NCI-H2227 (cell line): ENCODE measurements around the gene KY.

Experiments
- DNase-seq: peaks from one replicate; lab custom pipeline; 2025; ENCODE audit not compliant: unreplicated experiment; lab: John Stamatoyannopoulos, UW

Gene KY, protein sequence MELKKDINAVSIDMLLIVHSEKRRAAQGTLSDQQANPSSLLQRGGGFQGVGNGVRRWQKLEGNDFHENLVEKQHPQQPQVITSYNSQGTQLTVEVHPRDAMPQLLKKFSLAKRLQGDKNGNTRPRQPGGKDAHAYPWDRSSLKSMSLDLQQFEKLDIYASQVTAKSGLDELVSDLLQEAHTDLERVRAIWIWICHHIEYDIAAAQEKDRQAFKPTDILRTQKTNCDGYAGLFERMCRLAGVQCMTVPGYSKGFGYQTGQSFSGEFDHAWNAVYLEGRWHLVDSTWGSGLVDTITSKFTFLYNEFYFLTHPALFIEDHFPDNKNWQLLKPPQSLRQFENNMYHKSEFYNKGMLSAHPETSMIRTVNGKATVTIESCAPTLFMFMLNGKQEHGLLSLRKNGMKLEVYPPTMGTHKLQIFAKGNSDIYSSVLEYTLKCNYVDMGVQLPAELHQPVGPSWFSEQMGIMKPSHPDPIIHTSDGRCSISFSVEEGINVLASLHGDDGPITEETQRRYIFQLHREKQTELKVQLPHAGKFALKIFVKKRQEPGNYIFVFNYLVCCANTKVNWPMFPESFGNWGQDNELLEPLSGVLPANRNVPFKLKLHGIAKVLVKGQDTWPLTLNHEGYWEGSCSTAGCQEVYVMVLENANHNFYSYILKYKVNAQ

DNA sequence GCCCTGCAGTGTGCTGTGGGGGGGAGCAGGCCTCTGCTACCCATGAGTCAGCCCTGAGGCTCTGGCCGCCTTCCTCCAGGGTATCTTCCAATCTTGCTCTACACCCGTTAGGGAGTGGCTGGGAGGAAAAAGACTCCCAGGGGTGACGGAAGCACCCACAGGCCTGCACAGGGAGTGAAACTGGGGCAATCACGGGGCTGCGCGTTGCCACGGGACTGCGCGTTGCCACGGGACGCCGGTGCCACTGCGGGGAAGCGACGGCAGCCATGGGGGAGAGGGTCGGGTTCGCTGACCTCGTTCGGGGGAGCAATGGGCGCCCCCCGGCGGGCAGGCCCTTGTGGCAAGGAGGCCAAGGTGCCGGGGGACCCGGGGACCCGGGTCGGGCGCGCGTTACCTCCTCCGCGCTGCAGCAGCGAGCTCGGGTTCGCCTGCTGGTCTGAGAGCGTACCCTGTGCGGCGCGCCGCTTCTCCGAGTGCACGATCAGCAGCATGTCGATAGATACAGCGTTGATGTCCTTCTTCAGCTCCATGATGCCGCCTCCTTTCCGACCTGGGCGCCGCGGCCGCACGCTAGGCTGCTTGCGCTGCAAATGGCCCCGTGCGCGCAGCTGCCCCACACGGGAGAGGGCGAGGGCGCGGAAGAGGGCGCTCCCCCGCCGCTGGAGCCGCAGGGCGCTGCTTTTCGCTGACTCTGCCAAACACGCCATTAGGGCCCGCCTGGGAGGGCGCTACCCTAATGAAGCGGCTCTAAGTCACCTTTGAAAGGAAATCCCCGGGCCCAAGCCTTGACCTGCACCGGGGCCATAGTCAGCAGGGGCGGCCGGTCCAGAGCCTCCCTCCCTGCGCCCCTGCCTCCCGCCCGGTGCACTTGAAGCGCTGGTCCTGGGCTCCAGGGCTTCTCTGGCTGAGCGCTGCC is at the start of gene KY:
KY (minus strand) TSS at position 592 of the 916 bp plus-strand sequence; CDS start at position 530, 62 bp downstream.
- DNase-seq: peak; percentile 35

DNA sequence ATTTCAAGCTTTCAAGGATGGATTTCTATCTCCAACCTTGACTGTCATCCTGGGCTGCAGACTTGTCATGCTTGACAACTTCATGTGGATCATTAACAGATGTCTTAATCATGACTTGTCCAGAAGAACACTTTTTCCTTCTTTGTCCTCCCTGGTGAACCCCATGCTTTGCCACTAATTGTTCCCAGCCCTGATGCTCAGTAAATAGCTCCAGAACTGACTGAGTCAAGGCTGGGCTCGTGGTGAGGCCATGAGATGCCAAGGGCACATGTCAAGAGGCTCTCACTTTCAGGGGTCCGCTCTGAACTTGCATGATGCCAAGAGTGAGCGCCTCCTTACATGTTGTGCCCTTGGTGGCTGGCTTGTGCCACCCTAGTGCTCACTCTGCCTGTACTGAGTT is 48.9 kb upstream of the KY start:
- no peak for DNase-seq

DNA sequence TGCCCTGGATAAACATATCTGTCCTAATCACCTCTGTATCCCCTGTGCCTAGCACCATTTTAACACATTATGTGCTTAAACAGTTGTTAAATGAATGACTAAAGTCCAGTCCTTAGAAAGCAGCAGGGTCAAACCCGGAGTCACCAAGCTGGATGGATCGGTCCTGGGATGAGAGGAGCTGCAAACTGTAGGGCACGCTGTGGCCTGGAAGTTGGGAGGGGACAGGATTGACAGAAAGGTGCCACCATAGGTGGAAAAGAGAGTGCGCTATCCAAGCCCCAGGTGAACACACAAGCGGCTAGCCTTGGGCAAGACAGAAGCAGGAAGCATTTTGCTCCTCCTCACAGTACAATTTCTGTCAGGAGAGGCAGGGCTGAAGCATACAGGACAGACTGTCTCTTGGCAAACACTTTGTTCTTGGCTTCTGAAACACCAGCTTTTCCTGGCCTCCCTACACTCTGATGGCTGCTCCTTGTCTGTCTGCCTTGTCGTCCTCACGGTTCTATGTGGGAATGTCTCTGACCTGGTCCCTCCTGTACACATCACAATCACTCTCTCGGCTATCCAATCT is 48.4 kb upstream of the KY start:
- DNase-seq: no peak

DNA sequence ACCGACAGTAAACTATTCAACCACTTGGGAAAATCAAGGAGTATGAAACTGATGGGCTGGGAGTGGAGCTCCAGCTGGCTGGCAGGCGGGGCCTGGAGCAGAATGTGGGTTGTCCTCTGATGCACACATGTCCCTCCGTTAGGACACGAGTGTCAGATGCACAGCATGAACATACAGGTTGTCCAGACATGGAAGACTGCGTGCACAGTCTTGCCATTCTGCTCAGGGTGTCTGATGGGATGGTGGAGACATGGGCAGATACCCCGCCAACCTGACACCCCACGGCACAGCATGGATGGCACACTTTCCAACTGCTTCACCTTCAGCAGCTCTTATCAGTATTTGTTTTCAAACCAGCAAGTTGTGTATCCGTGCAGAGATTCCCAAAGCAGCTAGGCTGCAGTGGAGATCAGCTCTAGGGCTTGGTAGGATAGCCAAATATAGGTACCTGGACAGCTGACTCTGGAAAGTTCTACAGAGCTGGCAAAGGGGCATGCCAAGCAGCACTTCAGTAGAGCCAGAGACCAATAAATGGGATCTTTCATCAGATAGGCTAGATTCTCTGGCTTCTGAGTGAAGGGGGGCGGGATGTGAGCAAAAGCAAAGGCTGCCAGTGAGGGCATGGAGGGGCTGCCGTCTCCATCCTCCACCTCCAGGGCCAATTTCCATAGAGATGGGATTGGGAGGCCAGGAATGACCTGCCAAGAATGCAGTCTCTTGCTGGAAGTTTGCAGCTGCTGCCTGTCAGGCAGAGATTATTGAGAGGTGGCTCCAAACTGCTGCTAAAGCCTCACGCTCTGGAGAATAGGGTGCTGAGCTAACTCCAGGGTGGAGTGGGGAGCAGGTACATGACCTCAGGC is 47.2 kb upstream of the KY start:
- no peak for DNase-seq

DNA sequence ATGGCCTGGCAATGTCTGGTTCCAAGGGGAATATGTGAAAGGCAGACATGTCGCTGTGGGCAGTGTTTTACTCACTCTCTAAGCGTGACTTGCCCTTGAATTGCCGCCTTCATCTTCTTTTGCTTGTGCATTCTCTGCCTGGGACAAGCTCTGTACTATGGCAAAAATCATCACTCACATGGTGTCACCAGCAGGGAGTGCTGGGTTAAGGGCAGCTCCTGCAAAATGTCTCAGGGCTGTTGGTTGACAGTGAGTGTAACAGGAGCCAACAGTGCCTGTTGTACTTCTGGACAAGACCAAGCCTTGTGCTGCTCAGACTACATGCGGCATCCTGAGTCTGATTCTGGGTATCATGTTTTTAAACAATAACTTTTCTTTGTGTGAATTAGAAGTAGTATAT is 45.3 kb upstream of the KY start:
- DNase-seq: no peak

DNA sequence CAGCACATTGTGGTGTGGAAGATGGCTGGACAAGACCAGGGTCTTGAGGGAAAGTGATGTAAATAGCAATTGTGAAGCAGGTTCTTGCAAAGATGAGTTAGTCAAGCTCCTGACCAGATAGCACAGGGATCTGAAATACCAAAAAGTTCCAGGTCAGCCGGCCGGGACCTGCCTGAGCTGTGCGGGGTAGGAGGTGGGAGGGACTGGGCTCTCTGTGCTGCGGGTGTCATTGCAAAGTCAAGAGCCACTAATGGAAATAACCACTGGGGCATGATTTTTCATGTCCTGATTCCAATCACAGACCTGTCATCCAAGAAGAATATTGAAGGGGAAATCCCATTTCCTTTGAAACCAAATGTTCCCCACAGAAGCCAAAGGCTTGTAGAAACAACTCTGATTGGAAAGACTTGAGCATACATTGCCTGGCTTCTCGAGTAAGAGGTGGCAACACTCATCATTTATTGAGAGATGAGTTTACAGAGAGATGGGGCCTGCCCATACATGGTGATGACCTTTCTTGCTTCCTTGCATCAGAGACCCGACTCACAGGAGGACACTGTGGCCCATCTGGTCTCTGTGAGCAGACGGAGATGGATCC is 44.2 kb upstream of the KY start:
- no peak for DNase-seq

DNA sequence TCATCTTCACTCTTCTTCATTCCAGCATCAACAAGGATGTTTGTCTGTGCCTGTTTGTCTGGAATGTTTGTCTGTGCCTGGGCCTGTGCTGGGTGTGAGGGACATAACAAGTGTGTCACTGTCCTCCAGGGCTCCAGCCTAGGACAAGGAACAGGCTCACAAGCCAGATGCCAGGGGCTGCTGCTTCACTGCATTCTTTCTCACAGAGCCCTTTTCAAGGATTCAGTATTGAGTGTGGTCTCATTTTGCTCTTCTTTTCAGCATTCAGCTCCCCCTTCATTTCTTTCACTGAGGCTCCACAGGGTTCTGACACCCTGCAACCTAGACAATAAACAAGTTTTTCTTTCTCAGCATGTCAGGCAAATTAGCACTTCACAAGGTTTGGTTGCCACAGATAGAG is 43.6 kb upstream of the KY start:
- no peak for DNase-seq

DNA sequence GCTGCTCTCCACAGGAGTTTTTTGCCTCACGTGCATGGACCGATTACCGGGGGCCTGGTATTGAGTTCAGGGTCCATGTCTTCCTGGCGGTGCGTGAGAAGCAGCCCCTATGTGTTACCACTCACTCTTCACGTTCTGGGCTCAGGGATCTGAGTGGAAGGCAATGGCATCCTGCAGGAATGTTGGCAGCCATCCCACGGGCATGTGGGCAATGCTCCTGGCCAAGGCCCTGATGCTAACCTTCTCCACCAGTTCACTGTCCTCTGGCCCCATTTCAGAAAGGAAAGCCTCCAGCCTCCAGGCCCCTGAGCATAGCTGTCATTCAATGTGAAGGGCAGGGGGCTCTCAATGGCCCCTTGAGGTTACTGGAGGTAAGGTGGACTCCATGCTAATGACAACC is 43.0 kb upstream of the KY start:
- no peak for DNase-seq

DNA sequence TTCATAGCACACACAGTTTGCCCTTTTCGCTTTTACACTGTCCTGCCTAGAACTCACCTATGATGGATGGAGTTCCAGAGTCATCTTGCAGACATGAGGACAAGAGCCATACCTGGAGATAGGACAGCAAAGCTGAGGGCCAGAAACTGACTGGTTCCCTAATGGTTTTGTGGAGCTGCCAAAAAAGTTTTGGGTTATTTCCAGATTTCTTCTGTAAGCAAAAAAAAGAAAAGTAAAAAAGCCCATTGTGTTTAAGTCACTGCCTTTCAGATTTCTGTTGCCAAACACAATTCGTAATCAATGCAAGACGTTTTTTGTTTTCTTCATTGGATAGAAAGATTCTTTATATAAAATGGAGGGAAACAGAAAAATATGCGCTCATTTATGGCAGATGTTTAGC is 42.4 kb upstream of the KY start:
- no peak for DNase-seq

DNA sequence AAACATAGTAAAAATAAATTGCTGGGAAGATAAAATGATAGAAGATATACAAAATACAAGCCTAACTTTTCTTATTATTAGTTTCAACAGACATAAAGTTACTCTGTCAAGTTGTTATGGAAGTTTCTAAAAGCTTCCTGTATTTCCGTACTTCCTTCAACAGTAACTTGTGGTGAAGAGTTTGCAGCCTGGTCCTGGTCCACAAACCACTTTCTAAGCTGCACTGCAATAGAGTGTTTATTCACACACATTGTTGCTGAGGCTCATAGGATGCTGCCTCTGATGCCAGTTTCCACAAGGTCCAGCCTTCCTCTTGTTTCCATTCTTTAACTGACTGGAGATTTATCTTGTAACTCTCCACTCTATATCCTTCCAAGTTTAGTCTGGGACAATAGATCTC is 39.4 kb upstream of the KY start:
- no peak for DNase-seq

DNA sequence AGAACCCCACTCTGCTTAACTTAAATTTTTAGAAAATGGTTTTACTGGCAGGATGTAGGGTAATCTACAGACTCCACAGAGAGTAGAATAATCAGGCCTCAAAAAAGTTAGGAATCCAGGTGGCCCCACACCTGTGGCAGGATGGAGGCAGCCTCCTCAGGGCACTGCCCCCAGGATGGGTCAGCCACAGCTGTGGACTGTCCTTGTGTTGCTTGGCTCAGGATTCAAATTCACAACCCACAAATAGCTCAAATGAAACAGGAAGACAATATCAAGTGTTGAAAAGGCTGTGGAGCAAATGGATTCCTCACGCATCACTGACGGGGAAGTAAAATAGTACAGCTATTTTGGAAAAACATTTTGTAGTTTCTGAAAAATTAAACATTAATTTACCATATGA is 36.8 kb upstream of the KY start:
- no peak for DNase-seq

DNA sequence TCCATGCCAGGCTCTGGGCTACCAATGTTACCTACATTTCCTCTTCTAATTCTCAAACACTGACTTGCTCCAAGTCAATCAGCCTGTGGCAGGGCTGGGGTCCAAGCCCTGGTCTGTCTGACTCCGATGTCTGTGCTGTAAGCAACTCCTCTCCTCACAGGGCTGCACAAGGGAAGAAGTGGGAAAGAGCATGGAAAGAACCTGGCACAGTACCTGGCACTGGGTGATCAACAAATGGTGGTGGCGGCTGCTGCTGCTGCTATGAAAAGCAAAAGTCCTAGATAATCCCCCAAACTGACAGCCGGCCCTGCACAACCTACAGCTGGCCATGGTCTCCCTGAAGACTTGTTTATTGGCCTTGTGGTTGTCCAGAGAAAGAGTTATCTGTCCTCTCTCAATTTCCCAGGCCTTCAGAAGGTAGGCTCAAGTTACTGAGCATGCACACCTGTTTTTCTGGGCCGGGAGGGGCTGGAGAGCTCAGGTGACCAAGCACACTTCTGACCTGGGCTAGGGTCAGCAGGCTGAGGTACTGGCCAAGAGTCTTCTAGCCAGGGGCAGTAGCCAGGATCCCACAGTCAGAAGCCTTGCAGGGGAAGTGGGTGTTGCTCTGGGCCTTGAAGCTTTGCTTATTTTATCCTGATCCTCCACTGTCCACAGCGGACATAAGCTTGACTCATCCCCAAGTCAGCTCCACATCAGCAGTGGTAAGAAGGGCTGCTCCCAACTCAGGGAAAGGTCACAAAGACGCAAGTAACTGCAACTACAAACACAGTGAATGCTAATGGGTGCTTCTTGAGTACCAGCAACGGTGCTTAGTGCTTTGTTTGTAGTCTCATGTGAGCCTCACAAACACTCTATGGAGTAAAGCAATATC is 35.3 kb upstream of the KY start:
- DNase-seq: no peak

DNA sequence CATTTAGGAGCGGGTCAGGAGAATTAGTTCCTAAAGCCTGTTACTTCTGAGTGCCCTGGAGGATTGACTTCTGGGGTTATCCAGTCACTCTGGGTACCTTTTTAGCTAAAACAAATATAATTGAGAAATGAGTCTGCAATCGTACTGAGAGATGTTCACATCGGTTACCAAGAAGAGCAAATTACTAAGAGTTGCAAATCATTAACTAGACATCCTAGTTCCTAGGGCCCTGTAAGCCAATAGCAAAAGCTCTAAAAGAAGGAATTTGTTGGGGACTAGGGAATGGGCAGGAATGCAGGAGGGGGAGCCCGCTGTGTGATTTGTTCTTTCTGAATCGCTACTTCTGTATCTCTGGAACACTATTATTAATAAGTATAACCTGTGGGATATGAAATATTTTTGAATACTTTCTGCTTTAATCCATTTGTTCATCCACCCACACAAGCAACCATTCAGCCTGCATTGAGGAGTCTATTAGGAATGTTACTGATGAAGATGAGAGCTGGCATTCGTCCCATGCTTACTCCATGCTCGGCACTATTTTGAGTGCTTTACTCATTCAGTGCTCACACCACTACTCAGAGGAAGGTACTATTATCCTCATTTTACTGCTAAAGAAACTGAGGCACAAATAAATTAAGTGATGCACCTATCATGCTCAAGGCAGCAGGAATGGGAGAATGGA is 31.5 kb upstream of the KY start:
- DNase-seq: no peak

DNA sequence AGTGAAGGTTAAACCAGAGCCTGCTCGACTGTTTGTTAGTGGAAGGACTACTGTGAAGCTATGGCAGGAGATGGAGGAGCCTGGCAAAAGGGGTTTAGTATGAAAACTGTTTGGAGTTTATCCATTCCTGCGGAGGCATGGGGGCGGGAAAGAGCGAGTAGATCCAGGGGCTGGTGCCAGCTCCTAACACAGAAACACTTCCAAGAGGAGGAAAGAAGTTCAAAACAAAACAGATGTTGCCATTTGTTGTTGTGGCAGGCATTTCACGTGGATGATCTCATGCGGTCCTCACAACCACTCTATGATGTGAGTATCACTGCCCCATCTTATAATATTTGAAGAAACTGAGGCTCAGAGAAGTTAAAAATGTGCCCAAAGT is 30.7 kb upstream of the KY start:
- no peak for DNase-seq

DNA sequence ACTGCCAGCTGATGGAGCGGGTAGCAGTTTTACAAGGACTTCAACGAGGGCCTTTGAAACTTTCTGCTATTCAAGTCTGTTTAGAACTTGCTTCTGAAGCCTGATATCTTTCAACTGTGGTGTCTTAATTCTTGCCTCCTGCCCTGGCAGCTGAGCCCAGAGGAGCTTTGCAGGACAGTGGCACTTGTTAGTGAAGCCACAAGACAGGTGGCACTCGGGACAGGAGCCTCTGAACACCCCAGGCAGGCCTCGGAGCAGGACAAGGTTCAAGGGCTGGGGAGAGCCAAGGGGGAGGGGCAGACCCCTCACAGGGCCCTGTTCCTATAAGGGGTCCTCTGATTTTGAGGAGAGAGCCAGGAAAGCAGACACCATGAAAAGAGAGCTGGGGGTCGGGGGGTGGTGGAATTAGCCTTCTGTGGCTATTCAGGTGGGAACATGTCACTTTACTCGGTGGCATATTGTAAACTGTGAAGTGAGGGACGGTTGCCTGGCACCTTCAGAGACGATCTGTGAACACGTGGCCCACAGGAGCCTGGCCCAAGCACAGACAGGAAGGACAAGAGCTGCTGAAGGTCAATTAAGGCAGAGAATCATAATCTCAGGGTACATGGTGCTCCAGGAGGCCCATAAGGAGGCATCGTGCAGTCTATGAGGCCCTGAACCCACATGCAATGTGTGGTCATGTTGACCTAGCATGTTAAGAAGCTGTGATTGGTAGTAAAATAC is 30.1 kb upstream of the KY start:
- DNase-seq: no peak

DNA sequence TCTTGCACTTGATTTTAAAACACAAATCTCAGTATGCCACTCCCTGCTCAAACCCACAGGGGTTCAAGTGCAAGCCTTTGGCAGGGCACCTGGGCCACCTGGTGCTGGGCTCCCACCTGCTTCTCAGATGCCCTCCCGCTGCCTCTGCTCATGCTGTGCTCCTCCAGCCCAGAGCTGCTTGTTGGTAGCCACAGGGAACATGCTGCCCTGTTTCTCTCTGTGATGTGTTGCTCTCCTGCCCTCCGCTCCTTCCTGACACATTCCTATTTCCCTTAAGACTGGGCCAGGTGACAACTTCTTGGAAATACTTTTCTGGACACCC is 27.1 kb upstream of the KY start:
- no peak for DNase-seq

DNA sequence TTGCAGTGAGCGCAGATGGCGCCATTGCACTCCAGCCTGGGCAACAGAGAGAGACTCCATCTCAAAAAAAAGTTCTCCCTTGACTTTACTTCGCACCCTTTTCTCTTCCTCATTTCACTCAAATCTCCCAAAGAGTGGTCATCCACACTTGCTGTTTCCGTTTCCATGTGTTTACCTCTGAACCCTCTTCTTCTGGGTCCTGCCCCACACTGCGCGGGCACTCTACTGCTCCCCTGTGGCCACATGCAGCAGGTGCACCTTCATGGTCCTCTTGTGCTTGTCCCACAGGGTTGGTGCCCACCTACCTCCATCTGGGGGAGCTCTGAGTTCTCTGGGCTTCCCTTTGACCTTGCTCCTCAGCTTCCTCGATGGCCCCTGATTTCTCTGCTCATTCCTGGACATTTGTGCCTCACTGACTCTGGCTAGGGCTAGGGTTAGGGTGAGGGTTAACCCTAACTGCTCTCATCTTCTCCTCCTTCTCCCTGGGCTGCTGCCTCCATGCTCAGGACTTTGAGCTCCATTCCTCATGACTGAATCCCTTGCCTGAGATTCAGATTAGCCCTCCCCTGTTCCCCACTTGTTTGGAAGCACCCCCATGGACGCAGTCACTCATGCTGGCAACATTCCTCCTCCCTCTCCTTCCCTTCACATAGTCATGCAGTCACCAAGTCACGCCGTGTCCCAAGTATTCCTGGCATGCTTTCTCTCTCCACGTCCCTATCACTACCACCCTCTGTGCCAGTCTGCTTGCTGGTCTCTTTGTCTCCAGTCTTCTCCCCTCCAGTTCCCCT is 26.6 kb upstream of the KY start:
- DNase-seq: no peak
